Fibroblast of the aortic adventitia (primary cell): Measurements from ENCODE around the gene SNRPA. TPM values are rescaled to one million over a fixed set of nuclear protein-coding genes. Genes with fewer than 3 reads are reported as not detected.

Experiments
- DNase-seq: peaks from one replicate; pipeline ENCODE4 v3.0.0-alpha.2; 2010; ENCODE audit warnings: low read depth
- H3K4me3 ChIP-seq: 2 replicates; pipeline ENCODE4 v1.5.1; 2011; ENCODE audit warnings: low read depth, mild to moderate bottlenecking, control low read depth, low read length, moderate library complexity
- CTCF ChIP-seq: IDR thresholded peaks from 2 replicates; pipeline ENCODE4 v1.5.1; 2011; ENCODE audit warnings: mild to moderate bottlenecking, low read length, control low read depth, inconsistent platforms; ENCODE audit not compliant: insufficient read depth
- total RNA-seq: library from RNA; depleted of rRNA; stranded (reverse); fragments of >200 nt; gene quantifications from 2 replicates; pipeline ENCODE4 v1.2.3, GENCODE V29; 2012; ENCODE audit warnings: low replicate concordance

The SNRPA gene
- total RNA-seq, 1 donor = 29.8 TPM

- no peak for TF ChIP-seq CTCF
- DNase-seq = no peak
- no peak overlapping the region for H3K4me3 ChIP-seq
Observed at GRCh38 chr19:40786060-40787037, 35.3 kb downstream of the SNRPA start.

DNA sequence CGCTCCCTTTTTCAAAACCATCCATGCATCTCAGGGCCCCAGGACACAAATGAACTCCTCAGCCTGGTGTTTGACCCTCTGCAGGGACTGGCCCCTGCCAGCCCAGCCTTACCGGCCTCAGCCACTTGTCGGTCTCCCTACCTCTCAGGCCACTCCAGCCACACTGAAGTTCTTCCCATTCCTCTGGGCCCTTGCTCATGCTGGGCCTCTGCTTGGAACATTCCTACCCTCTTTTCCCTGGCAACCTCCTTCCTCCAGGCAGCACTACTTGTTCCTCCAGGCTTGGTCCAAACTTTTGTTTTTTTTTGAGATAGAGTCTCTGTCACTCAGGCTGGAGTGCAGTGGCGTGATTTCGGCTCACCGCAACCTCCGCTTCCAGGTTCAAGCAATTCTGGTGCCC is 40.3 kb downstream of the SNRPA start:
- H3K4me3 ChIP-seq = no peak overlapping the region
- no peak for DNase-seq
- TF ChIP-seq CTCF = no peak

DNA sequence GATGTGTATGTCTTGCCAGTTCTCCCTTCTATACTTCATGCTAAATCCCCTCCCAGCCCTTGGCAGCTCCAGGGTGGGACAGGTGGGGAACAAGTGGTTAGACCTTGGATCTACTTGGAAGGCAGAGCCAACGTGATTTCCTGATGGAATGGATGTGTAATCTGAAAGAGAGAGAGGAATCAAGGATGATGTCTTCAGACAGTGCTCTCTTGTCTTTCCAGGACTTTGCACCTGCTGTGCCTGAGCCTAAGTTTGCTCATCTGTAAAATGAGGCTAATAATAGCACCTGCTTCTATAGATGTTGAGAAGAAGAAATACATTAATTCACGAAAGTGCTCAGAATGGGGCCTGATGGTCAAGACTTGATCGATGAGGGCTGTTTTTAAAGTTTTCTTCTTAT is 41.0 kb downstream of the SNRPA start:
- no peak overlapping the region for H3K4me3 ChIP-seq
- TF ChIP-seq CTCF = no peak
- DNase-seq = no peak

GRCh38 chr19:40797166-40797962 is 46.4 kb downstream of the SNRPA start:
- no peak overlapping the region for H3K4me3 ChIP-seq

DNA sequence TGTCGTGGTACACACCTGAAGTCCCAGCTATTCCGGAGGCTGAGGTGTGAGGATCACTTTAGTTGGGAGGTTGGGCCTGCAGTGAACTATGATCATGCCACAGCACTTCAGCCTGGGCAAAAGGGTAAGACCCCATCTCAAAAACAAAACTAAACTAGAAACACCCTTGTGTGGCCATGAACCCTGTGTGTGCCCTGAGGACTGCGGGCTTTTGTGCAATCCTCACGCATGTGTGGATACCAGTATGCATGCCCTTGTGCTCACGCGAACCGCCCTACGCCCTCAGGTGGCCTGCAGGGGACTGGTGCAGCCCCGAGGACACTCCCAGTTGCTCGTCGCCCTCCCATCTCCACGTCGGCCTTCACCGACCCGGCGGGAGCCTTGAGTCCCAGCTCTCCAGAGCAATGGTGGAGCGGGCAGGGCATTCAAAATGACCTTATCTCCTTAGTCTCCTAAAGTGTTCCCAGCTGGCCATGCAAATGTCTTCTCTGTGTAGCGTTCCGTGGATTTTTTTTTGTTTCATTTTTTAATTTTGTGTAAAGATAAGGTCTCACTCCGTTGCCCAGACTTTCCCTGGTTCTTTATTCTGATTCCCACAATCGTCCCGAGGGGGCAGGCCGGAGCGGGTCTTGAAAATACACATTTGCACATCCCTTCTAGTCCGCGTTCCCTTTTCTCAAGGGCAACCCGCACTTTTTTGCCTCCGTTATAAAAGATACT is 47.1 kb downstream of the SNRPA start:
- DNase-seq = peak; percentile 50
- H3K4me3 ChIP-seq = peak overlapping the region; percentile 63
- peak; percentile 64 for TF ChIP-seq CTCF

More at GRCh38 chr19:40797166-40797962, 46.4 kb downstream of the SNRPA start:
- TF ChIP-seq CTCF = no peak
- no peak for DNase-seq
